Measurements from ENCODE around the gene LPCAT1. TPM values are rescaled to one million over a fixed set of nuclear protein-coding genes. Genes with fewer than 3 reads are reported as not detected.

The LPCAT1 gene
- total RNA-seq, 1 experiment from 2014 or later, result 59.8 TPM

GRCh38 chr5:1479581-1480188 lies 44.1 kb downstream of the LPCAT1 start:
- POLR2A ChIA-PET, result no interaction called here
- CTCF ChIA-PET, result interaction anchor here (0.5 to 1.0 kb wide), 6 partner anchors 23 to 546 kb away, joined by 3 to 18 read pairs (median 6); no protein-coding TSS in a partner anchor
- ATAC-seq (peak; percentile 28), DNase-seq (ENCODE audit: low read depth, low spot score) (no peak)
- H3K4me1 ChIP-seq (ENCODE audit: control insufficient read depth, insufficient read depth, low read length), result no peaks in the 10 kb centered on the region
- intact Hi-C loops (cut with micrococcal nuclease; ENCODE audit: unreplicated experiment), result loop anchor here (2.0 kb wide), 1 partner anchor 163 kb away; no protein-coding TSS in a partner anchor
- H3K36me3 ChIP-seq (ENCODE audit: control insufficient read depth, insufficient read depth, low read length), result no peaks in the 10 kb centered on the region
- in situ Hi-C loops (cut with HindIII; ENCODE audit: low pct_unique_long_range_greater_than_20kb, low sequenced_read_pairs), result no loop called here
- TF ChIP-seq CTCF (IDR thresholded peaks at IDR 0.05) (peak; percentile 89), SIN3A (IDR thresholded peaks at IDR 0.05; ENCODE audit: borderline replicate concordance, insufficient read depth, low read depth, low read length) (no peak), REST (IDR thresholded peaks at IDR 0.05; ENCODE audit: insufficient read depth in 1 of 2, low read depth in 2 of 2, low read length in 1 of 2) (no peak), TCF7L2 (IDR thresholded peaks at IDR 0.05; ENCODE audit: low read depth, low read length) (no peak), POLR2AphosphoS5 (IDR thresholded peaks at IDR 0.05; ENCODE audit: low read depth, low read length) (no peak)
- H3K9me3 ChIP-seq (ENCODE audit: control insufficient read depth, insufficient read depth, low read depth, low read length), result no peaks in the 10 kb centered on the region
- no peaks in the 10 kb centered on the region for H3K27me3 ChIP-seq (ENCODE audit: control insufficient read depth, insufficient read depth, low read length)
- no TSS peak for BruUV-seq (replicated peaks)
- H3K27ac ChIP-seq (ENCODE audit: low read length), result no peak overlapping the region
- H3K4me3 ChIP-seq (ENCODE audit: low read depth in 2 of 2, low read length in 2 of 2), result no peak overlapping the region

- TF ChIP-seq TCF7L2 (IDR thresholded peaks at IDR 0.05; ENCODE audit: low read depth, low read length) (no peak), REST (IDR thresholded peaks at IDR 0.05; ENCODE audit: insufficient read depth in 1 of 2, low read depth in 2 of 2, low read length in 1 of 2) (no peak), SIN3A (IDR thresholded peaks at IDR 0.05; ENCODE audit: borderline replicate concordance, insufficient read depth, low read depth, low read length) (no peak), CTCF (IDR thresholded peaks at IDR 0.05) (no peak)
- no TSS peak for BruUV-seq (replicated peaks)
- intact Hi-C loops (cut with micrococcal nuclease; ENCODE audit: unreplicated experiment) (loop anchor here (2.0 kb wide), 1 partner anchor 164 kb away; no protein-coding TSS in a partner anchor), in situ Hi-C loops (cut with HindIII; ENCODE audit: low pct_unique_long_range_greater_than_20kb, low sequenced_read_pairs) (no loop called here)
- ChIA-PET CTCF (interaction anchor here (0.5 kb wide), 1 partner anchor 164 kb away, joined by 3 read pairs; no protein-coding TSS in a partner anchor), POLR2A (no interaction called here)
- Histone ChIP-seq H3K36me3 (ENCODE audit: control insufficient read depth, insufficient read depth, low read length) (no peaks in the 10 kb centered on the region), H3K4me1 (ENCODE audit: control insufficient read depth, insufficient read depth, low read length) (no peaks in the 10 kb centered on the region), H3K4me3 (ENCODE audit: low read depth in 2 of 2, low read length in 2 of 2) (no peak overlapping the region), H3K27me3 (ENCODE audit: control insufficient read depth, insufficient read depth, low read length) (no peaks in the 10 kb centered on the region), H3K27ac (ENCODE audit: low read length) (no peak overlapping the region), H3K9me3 (ENCODE audit: control insufficient read depth, insufficient read depth, low read depth, low read length) (no peaks in the 10 kb centered on the region)
- DNase-seq (ENCODE audit: low read depth, low spot score) (no peak), ATAC-seq (no peak)
Measured at GRCh38 chr5:1479066-1479465, 44.7 kb downstream of the LPCAT1 start.

Data from Panc1 (cell line).